ENCODE measurements around the gene RAPGEF2.

- no peak for TF ChIP-seq CTCF (IDR thresholded peaks at IDR 0.05 in 8 of 11, conservative IDR thresholded peaks at IDR 0.05 in 3 of 11)
- no peak for TF ChIP-seq POLR2AphosphoS5 (IDR thresholded peaks at IDR 0.05)
These were observed 40.5 kb upstream of the RAPGEF2 start for GRCh38 chr4:159062381-159062780.

Measured in spleen (tissue), 7 donors.